ENCODE measurements around the gene CFAP97D1.

Gene CFAP97D1

GRCh38 chr17:43826206-43826605, 46.0 kb downstream of the CFAP97D1 start:
- CTCF ChIA-PET = no interaction called here
- TF ChIP-seq CTBP1 (IDR thresholded peaks at IDR 0.05; ENCODE audit: borderline replicate concordance) (no peak), TARDBP (IDR thresholded peaks at IDR 0.05) (no peak), L3MBTL2 (conservative IDR thresholded peaks at IDR 0.05) (no peak), SUZ12 (IDR thresholded peaks at IDR 0.05) (no peak), SP1 (IDR thresholded peaks at IDR 0.05) (no peak), HDGF (IDR thresholded peaks at IDR 0.05; ENCODE audit: borderline replicate concordance) (no peak), FOXK2 (IDR thresholded peaks at IDR 0.05) (no peak), NFRKB (IDR thresholded peaks at IDR 0.05) (no peak), ARNT (IDR thresholded peaks at IDR 0.05) (no peak), FOXA1 (IDR thresholded peaks at IDR 0.05) (no peak), ELF4 (IDR thresholded peaks at IDR 0.05) (no peak), ZNF384 (IDR thresholded peaks at IDR 0.05) (no peak), LEF1 (IDR thresholded peaks at IDR 0.05; ENCODE audit: borderline replicate concordance) (no peak), BHLHE40 (IDR thresholded peaks at IDR 0.05; ENCODE audit: borderline replicate concordance) (no peak)
- TF ChIP-seq, protein P1, sequence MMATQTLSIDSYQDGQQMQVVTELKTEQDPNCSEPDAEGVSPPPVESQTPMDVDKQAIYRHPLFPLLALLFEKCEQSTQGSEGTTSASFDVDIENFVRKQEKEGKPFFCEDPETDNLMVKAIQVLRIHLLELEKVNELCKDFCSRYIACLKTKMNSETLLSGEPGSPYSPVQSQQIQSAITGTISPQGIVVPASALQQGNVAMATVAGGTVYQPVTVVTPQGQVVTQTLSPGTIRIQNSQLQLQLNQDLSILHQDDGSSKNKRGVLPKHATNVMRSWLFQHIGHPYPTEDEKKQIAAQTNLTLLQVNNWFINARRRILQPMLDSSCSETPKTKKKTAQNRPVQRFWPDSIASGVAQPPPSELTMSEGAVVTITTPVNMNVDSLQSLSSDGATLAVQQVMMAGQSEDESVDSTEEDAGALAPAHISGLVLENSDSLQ (IDR thresholded peaks at IDR 0.05) = no peak
- POLR2A ChIA-PET = interaction anchor here (0.7 to 1.4 kb wide), 2 partner anchors 9 to 41 kb away, joined by 3 to 6 read pairs; no protein-coding TSS in a partner anchor
- DNase-seq (ENCODE audit: extremely low spot score) = no peak

DNA sequence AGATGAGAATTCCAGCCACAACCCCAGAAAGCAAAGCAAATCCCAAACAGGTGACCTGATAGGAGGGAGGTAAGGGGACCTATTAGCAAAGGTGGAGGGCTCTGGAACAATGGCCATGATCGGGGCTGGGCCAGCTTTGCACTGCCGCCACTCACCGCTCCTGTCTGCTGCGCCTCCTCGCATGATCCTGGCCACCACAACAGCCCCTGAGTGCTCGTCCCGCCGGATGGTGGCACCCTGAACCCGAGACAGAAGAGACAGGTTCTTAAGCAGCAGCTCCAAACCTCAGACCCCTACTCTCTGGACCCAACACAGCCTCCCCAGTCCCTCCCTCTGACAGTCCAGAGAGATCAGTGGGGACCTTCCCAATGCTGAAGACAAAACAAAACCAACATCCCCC, 47.4 kb downstream of the CFAP97D1 start:
- DNase-seq (ENCODE audit: extremely low spot score) = no peak
- ChIA-PET POLR2A (interaction anchor here (1.4 kb wide), 1 partner anchor 10 kb away, joined by 6 read pairs; no protein-coding TSS in a partner anchor), CTCF (no interaction called here)
- no peak for TF ChIP-seq ZNF384 (IDR thresholded peaks at IDR 0.05)
- TF ChIP-seq HDGF (IDR thresholded peaks at IDR 0.05; ENCODE audit: borderline replicate concordance) = no peak
- TF ChIP-seq NFRKB (IDR thresholded peaks at IDR 0.05) = no peak
- no peak for TF ChIP-seq BHLHE40 (IDR thresholded peaks at IDR 0.05; ENCODE audit: borderline replicate concordance)
- TF ChIP-seq SUZ12 (IDR thresholded peaks at IDR 0.05) = no peak
- no peak for TF ChIP-seq SP1 (IDR thresholded peaks at IDR 0.05)

- ChIA-PET POLR2A (interaction anchor here (1.3 to 2.6 kb wide), 2 partner anchors 11 to 51 kb away, joined by 3 to 9 read pairs; partner anchors contain the start of gene DUSP3), CTCF (no interaction called here)
- no peak for DNase-seq (ENCODE audit: extremely low spot score)
- TF ChIP-seq ELF4 (IDR thresholded peaks at IDR 0.05) (no peak), L3MBTL2 (conservative IDR thresholded peaks at IDR 0.05) (no peak), TARDBP (IDR thresholded peaks at IDR 0.05) (no peak), SP1 (IDR thresholded peaks at IDR 0.05) (no peak), BHLHE40 (IDR thresholded peaks at IDR 0.05; ENCODE audit: borderline replicate concordance) (no peak), SUZ12 (IDR thresholded peaks at IDR 0.05) (no peak), CTBP1 (IDR thresholded peaks at IDR 0.05; ENCODE audit: borderline replicate concordance) (no peak), ZNF384 (IDR thresholded peaks at IDR 0.05) (no peak), FOXM1 (IDR thresholded peaks at IDR 0.05; ENCODE audit: borderline replicate concordance) (no peak), FOXK2 (IDR thresholded peaks at IDR 0.05) (no peak)
- TF ChIP-seq, protein P1 (IDR thresholded peaks at IDR 0.05) = no peak
Observed at GRCh38 chr17:43829738-43830137, 49.5 kb downstream of the CFAP97D1 start.

DNA sequence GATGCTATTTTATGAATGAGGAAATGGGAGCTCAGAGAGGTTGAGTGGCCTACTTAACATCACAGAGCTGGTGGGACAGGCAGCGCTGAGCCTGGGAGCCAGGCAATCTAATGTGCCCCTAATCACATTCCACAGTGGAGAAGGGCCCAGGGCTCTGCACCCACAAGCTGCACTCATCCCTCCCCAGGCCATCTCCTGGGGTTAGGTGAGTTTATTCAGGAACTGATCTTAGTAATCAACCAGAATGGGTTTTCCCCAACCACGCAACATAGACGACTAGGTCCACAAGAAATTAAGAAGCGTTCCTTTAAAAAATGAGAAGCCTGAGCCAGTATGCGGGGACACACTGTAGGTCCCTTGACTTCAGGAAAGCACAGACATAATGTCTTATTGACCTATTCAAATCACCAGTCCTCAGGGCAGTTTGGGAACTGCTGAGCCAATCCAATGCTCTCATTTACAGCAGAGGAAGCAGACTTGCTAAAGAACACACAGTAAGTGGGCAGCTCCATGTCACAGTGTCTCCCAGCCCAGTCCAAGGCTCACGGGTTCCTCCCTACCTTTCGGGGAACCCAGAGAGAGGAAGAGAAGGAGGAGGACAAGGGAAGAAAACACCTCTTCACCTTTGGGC, 50.4 kb downstream of the CFAP97D1 start:
- CTCF ChIA-PET = interaction anchor here (2.1 kb wide), 1 partner anchor 10 kb away, joined by 8 read pairs; no protein-coding TSS in a partner anchor
- DNase-seq (ENCODE audit: extremely low spot score) = no peak
- POLR2A ChIA-PET = interaction anchor here (1.2 to 2.6 kb wide), 3 partner anchors 12 to 52 kb away, joined by 3 to 9 read pairs (median 3); partner anchors contain the start of gene DUSP3
- TF ChIP-seq LEF1 (IDR thresholded peaks at IDR 0.05; ENCODE audit: borderline replicate concordance) = no peak
- TF ChIP-seq ARNT (IDR thresholded peaks at IDR 0.05) = no peak
- TF ChIP-seq ELF4 (IDR thresholded peaks at IDR 0.05) = no peak
- no peak for TF ChIP-seq FOXK2 (IDR thresholded peaks at IDR 0.05)
- TF ChIP-seq ZNF384 (IDR thresholded peaks at IDR 0.05) = no peak
- no peak for TF ChIP-seq L3MBTL2 (conservative IDR thresholded peaks at IDR 0.05)
- TF ChIP-seq NFRKB (IDR thresholded peaks at IDR 0.05) = no peak
- no peak for TF ChIP-seq TARDBP (IDR thresholded peaks at IDR 0.05)
- TF ChIP-seq SP1 (IDR thresholded peaks at IDR 0.05) = no peak
- TF ChIP-seq BHLHE40 (IDR thresholded peaks at IDR 0.05; ENCODE audit: borderline replicate concordance) = no peak

- no peak for DNase-seq (ENCODE audit: extremely low spot score)
- ChIA-PET CTCF (interaction anchor here (0.9 to 2.1 kb wide), 3 partner anchors 9 to 143 kb away, joined by 3 to 8 read pairs (median 3); no protein-coding TSS in a partner anchor), POLR2A (interaction anchor here (2.6 kb wide), 1 partner anchor 13 kb away, joined by 9 read pairs; no protein-coding TSS in a partner anchor)
- TF ChIP-seq ARNT (IDR thresholded peaks at IDR 0.05) = no peak
- TF ChIP-seq LEF1 (IDR thresholded peaks at IDR 0.05; ENCODE audit: borderline replicate concordance) = no peak
- TF ChIP-seq, protein P1 (IDR thresholded peaks at IDR 0.05) = no peak
- no peak for TF ChIP-seq SUZ12 (IDR thresholded peaks at IDR 0.05)
- TF ChIP-seq HDGF (IDR thresholded peaks at IDR 0.05; ENCODE audit: borderline replicate concordance) = no peak
- TF ChIP-seq FOXM1 (IDR thresholded peaks at IDR 0.05; ENCODE audit: borderline replicate concordance) = no peak
- TF ChIP-seq L3MBTL2 (conservative IDR thresholded peaks at IDR 0.05) = no peak
- no peak for TF ChIP-seq BHLHE40 (IDR thresholded peaks at IDR 0.05; ENCODE audit: borderline replicate concordance)
- no peak for TF ChIP-seq SP1 (IDR thresholded peaks at IDR 0.05)
- no peak for TF ChIP-seq FOXK2 (IDR thresholded peaks at IDR 0.05)
- no peak for TF ChIP-seq ZNF384 (IDR thresholded peaks at IDR 0.05)
- TF ChIP-seq NFRKB (IDR thresholded peaks at IDR 0.05) = no peak
- no peak for TF ChIP-seq CTBP1 (IDR thresholded peaks at IDR 0.05; ENCODE audit: borderline replicate concordance)
- no peak for TF ChIP-seq FOXA1 (IDR thresholded peaks at IDR 0.05)
- TF ChIP-seq ELF4 (IDR thresholded peaks at IDR 0.05) = no peak
- TF ChIP-seq TARDBP (IDR thresholded peaks at IDR 0.05) = no peak
Observed at GRCh38 chr17:43831633-43832032, 51.4 kb downstream of the CFAP97D1 start.

Data from HEK293T (cell line).